ENCODE measurements around the gene TCEA2. TPM values are rescaled to one million over a fixed set of nuclear protein-coding genes. Genes with fewer than 3 reads are reported as not detected.

Gene TCEA2
- 10 to 100 TPM; 77.9 to 99.7 (median 81.5) TPM for polyA plus RNA-seq (ENCODE audit: insufficient read length in 4 of 4)

DNA sequence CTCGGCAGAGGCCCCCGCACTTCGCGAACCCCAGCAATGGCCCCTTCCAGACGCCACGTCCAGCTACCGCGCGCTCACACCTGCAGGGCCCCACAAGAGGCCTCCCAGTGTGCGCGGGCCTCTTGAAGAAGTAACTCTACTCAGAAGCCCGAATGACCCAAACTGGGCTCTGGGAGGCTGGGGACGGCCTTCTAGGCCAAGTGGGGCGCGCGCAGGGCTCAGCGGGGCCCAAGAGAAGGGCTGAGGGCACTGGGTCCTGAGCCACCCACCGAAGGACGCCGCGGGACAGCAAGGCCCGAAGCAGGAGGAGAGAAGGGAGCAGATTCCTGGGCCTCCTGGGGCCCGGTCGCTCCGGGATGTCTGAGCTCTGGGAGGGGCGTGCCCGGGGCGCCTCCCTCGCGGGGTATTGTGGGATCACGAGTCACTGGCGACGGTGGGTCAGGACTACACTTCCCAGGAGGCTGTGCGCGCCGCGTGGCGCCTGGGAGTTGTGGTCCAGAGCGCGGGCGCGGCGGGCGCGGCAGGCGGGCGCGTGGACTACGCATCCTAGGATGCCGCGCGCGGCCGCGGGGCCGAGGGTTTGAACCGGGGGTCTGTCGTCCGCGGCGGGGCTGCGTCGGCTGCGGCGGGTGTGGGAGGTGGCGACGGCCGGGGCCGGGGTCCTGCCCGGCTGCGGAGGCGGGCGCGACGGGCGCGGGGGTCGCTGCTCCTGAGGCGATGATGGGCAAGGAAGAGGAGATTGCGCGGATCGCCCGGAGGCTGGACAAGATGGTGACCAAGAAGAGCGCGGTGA is at the start of gene TCEA2:
TSS of gene TCEA2 (plus strand) at position 603 of the 793 bp plus-strand sequence. CDS start at position 718, 115 bp downstream.
- peak; percentile 93 to 95 (median 94) for DNase-seq (ENCODE audit: low read depth in 4 of 4, low spot score in 3 of 4)

- no peak for DNase-seq (ENCODE audit: low read depth in 4 of 4, low spot score in 3 of 4)
Observed at GRCh38 chr20:64015635-64016034, 47.4 kb upstream of the TCEA2 start.

DNA sequence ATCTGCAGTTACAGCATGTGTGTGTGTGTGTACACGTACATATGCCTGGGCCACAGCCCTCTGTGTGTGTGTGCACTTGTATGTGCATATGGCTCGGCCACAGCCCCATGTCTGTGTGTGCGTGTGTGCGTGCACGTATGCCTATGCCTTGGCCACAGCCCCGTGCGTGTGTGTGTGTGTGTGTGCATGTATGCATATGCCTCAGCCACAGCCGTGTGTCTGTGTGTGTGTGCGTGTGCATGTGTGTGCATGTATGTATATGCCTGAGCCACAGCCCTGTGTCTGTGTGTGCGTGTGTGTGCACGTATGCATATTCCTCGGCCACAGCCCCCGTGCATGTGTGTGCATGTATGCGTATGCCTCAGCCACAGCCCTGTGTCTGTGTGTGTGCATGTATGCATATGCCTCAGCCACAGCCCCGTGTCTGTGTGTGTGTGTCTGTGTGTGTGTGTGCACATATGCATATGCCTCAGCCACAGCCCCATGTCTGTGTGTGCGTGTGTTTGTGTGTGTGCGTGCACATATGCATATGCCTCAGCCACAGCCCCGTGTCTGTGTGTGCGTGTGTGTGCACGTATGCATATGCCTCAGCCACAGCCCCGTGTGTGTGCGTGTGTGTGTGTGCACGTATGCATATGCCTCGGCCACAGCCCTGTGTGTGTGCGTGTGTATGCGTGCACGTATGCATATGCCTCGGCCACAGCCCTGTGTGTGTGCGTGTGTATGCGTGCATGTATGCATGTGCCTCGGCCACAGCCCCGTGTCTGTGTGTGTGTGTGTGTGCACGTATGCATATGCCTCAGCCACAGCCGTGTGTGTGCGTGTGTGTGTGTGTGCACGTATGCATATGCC is 41.6 kb upstream of the TCEA2 start:
- DNase-seq (ENCODE audit: low read depth in 4 of 4, low spot score in 3 of 4), result no peak

DNA sequence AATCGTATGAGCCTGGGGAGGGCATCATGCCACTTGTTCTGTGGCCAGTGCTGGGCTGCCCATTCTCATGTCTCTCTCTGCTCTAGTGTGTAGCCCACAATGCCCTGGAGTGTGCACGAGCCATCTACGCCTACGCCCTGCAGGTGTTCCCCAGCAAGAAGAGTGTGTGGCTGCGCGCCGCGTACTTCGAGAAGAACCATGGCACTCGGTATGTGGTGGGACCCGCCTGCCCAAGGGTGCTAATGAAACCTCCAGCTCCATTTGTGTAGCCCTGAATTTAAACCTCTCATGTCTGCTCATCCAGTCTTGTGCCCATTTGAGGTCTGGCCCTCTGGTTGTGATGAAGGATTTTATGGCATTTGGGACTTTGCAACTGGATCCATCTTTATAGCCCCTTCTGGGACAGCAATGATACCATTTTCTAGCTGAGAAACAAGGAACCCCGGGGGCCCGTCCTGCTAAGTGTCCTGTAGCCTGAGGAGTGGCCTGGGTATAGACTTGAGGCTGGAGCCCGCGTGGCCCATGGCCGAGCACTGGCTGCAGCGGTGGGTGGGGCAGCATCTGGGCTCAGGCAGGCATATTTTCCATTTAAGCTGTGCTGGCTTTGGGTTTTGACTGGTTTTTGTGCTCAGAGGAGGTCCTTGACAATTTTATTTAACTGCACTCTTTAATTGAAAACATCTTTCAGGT is 40.2 kb upstream of the TCEA2 start:
- DNase-seq (ENCODE audit: low read depth in 4 of 4, low spot score in 3 of 4), result no peak

GRCh38 chr20:64023361-64024140 is 39.4 kb upstream of the TCEA2 start:
- no peak for DNase-seq (ENCODE audit: low read depth in 4 of 4, low spot score in 3 of 4)

- no peak for DNase-seq (ENCODE audit: low read depth in 4 of 4, low spot score in 3 of 4)
Observed at GRCh38 chr20:64024141-64024990, 38.6 kb upstream of the TCEA2 start.

GRCh38 chr20:64025101-64025825 is 37.7 kb upstream of the TCEA2 start:
- DNase-seq (ENCODE audit: low read depth in 4 of 4, low spot score in 3 of 4), result no peak

- DNase-seq (ENCODE audit: low read depth in 4 of 4, low spot score in 3 of 4), result no peak
Observed at GRCh38 chr20:64025826-64026412, 37.1 kb upstream of the TCEA2 start.

DNA sequence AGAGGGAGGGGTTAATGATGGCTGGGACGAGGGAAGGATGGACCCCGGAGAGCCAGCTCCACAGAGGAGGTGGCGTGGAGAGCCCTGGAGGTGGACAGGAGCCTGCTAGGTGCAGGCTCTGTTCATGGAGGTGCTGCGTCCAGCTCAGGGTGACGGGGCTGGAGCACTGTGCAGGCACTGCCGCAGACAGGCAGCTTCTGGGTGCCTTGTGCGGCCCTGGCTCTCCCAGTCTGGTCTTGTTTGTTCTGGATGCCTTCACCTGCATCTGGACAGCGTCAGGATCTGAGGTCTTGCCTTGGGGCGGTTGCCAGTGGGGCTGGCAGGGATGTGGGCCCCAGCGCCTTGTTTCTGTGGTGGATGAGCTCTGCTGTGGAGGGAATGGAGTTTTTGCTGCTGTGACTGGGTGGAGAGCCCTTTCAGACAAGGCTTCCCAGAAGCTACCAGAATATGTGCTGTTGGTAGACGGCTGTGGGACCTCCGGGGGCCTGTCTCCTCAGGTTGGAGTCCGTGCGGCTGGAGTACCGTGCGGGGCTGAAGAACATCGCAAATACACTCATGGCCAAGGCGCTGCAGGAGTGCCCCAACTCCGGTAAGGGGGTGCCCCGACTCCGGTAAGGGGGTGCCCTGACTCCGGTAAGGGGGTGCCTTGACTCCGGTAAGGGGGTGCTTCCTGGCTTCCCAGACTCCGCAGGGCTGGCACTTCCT is 34.9 kb upstream of the TCEA2 start:
- DNase-seq (ENCODE audit: low read depth in 4 of 4, low spot score in 3 of 4), result no peak

GRCh38 chr20:64029293-64030117 is 33.5 kb upstream of the TCEA2 start:
- no peak for DNase-seq (ENCODE audit: low read depth in 4 of 4, low spot score in 3 of 4)

GRCh38 chr20:64030371-64031134 is 32.4 kb upstream of the TCEA2 start:
- no peak for DNase-seq (ENCODE audit: low read depth in 4 of 4, low spot score in 3 of 4)

GRCh38 chr20:64031822-64032314 is 31.1 kb upstream of the TCEA2 start:
- no peak for DNase-seq (ENCODE audit: low read depth in 4 of 4, low spot score in 3 of 4)

GRCh38 chr20:64032706-64033624 is 30.0 kb upstream of the TCEA2 start:
- no peak for DNase-seq (ENCODE audit: low read depth in 4 of 4, low spot score in 3 of 4)

DNA sequence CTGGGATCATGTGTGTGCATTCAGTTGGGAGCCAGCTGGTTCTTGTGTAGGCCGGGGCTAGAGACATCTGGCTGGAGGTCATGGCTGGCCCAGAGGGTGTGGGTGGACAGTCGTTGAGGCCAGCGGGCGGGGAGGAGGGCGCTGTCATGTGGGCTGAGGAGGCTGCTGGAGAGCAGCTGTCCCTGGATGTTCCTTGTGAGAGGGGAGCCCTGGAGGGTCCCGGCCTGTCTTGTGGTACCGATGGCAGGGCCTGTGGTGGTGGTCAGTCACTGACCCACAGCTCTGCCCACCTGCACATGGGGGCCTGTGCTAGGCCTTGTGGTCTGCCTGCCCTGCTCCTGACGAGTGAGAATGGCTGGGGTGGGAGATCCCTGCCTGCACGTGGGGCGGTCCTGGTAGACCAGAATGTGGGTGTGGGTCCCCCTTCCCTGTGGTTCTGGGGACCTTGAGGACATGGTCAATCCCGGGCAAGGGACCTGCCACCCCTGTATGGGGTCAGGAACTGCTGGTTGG is 29.0 kb upstream of the TCEA2 start:
- no peak for DNase-seq (ENCODE audit: low read depth in 4 of 4, low spot score in 3 of 4)

All from right renal pelvis (tissue), 4 donors.